GM12873 (cell line): ENCODE results near the gene CELF4.

ENCODE experiments used
- CTCF ChIP-seq: IDR thresholded peaks from 2 replicates; pipeline ENCODE4 v1.5.1; 2012; ENCODE audit warnings: low read depth, mild to moderate bottlenecking, moderate library complexity, low read length, control low read depth; ENCODE audit not compliant: insufficient read depth; ENCODE audit errors: missing control alignments

The CELF4 gene

GRCh38 chr18:37362158-37362890, 203.3 kb downstream of the CELF4 start:
- no peak for TF ChIP-seq CTCF

GRCh38 chr18:37361335-37362157, 204.1 kb downstream of the CELF4 start:
- TF ChIP-seq CTCF, result no peak

GRCh38 chr18:37355772-37356171, 209.8 kb downstream of the CELF4 start:
- TF ChIP-seq CTCF, result no peak

GRCh38 chr18:37351110-37351509, 214.5 kb downstream of the CELF4 start:
- TF ChIP-seq CTCF, result no peak

GRCh38 chr18:37348729-37349128, 216.9 kb downstream of the CELF4 start:
- TF ChIP-seq CTCF, result no peak

GRCh38 chr18:37346048-37346447, 219.6 kb downstream of the CELF4 start:
- TF ChIP-seq CTCF, result no peak

- TF ChIP-seq CTCF, result no peak
These were observed 222.1 kb downstream of the CELF4 start for GRCh38 chr18:37343542-37343851.
